A549 (cell line): Measurements from ENCODE around the gene LSG1. TPM values are rescaled to one million over a fixed set of nuclear protein-coding genes. Genes with fewer than 3 reads are reported as not detected.

ENCODE experiments used
- ATAC-seq, 2 experiments: fragments of 200-7000 bp in 1 of 2; fragments of >200 bp in 1 of 2; cut with Nextera tagmentation in 1 of 2; cut with Tn5 transposase in 1 of 2; 3 replicates each; pipeline versions ENCODE4 v1.8.0 to v1.9.1; 2018 to 2020; ENCODE audit warnings: mild to moderate bottlenecking in 1 of 2, moderate library complexity in 1 of 2
- CTCF ChIA-PET: fragments of 300-600 bp; sonication (Branson Sonifier 250); formaldehyde crosslinking; extraction: SDS; loops from one replicate; lab custom pipeline; 2021; ENCODE audit warnings: antibody characterized with exemption, inconsistent platforms; lab: Yijun Ruan, JAX
- POLR2A ChIA-PET: fragments of 350-600 bp; formaldehyde crosslinking; extraction: SDS; loops from one replicate; lab custom pipeline; 2021; ENCODE audit warnings: antibody characterized with exemption, inconsistent platforms; lab: Yijun Ruan, JAX
- DNase-seq, 2 experiments: peaks; one replicate each; pipeline versions ENCODE4 v3.0.0 to v3.0.0-alpha.2; 2011 to 2016; ENCODE audit warnings: low read depth in 1 of 2, low spot score in 1 of 2
- FAIRE-seq: peaks from 2 replicates; lab custom pipeline; 2011; peaks lifted over from hg19 to GRCh38; lab: Jason Lieb, UNC
- H3K27ac ChIP-seq, 2 experiments: fragments of >200 bp; sonication (Bioruptor Twin); formaldehyde crosslinking; 3 replicates each; pipeline ENCODE4 v1.5.1; 2016 to 2017
- H3K4me1 ChIP-seq: fragments of >200 bp; sonication (Bioruptor Twin); formaldehyde crosslinking; 3 replicates; pipeline ENCODE4 v1.6.1; 2016
- H3K4me2 ChIP-seq: fragments of >200 bp; sonication (Bioruptor Twin); formaldehyde crosslinking; 3 replicates; pipeline ENCODE4 v1.6.1; 2016
- H3K4me3 ChIP-seq: fragments of >200 bp; sonication (Bioruptor Twin); formaldehyde crosslinking; 3 replicates; pipeline ENCODE4 v1.5.1; 2016
- H3K9me3 ChIP-seq: fragments of >200 bp; sonication (Bioruptor Twin); formaldehyde crosslinking; 3 replicates; pipeline ENCODE4 v1.6.1; 2016
- CBX8 ChIP-seq: fragments of 200-600 bp; sonication (generic); IDR thresholded peaks from 2 replicates; pipeline ENCODE4 v1.6.1; 2016
- EHF ChIP-seq: fragments of 250-450 bp; sonication (Bioruptor Pico); IDR thresholded peaks from 2 replicates; pipeline ENCODE4 v1.5.0; 2020; ENCODE audit warnings: mild to moderate bottlenecking
- FOSL2 ChIP-seq, 2 experiments: fragments of 450-650 bp in 1 of 2; fragments of >200 bp in 1 of 2; sonication (Bioruptor Twin) in 1 of 2; formaldehyde crosslinking; IDR thresholded peaks; 2 replicates each; pipeline versions ENCODE4 v1.5.0 to v1.6.1; 2016 to 2020; ENCODE audit warnings: mild to moderate bottlenecking in 1 of 2, moderate library complexity in 1 of 2
- HDAC2 ChIP-seq: fragments of 200-600 bp; sonication (generic); IDR thresholded peaks from 2 replicates; pipeline ENCODE4 v1.6.1; 2016
- HEYL ChIP-seq: fragments of 250-450 bp; sonication (Bioruptor Pico); IDR thresholded peaks from 2 replicates; pipeline ENCODE4 v1.8.0; 2021; ENCODE audit warnings: mild to moderate bottlenecking, moderate library complexity
- HOXA7 ChIP-seq: fragments of 250-450 bp; sonication (Bioruptor Pico); IDR thresholded peaks from 2 replicates; pipeline ENCODE4 v1.5.0; 2020; ENCODE audit warnings: mild to moderate bottlenecking, moderate library complexity
- HOXB5 ChIP-seq: fragments of 250-450 bp; sonication (Bioruptor Pico); IDR thresholded peaks from 2 replicates; pipeline ENCODE4 v1.5.0; 2020; ENCODE audit warnings: mild to moderate bottlenecking, moderate library complexity
- JUN ChIP-seq, 2 experiments: fragments of >200 bp; sonication (Bioruptor Twin); formaldehyde crosslinking; IDR thresholded peaks; 2 replicates in 1 of 2; 3 replicates in 1 of 2; pipeline ENCODE4 v1.6.1; 2016 to 2017
- MAFK ChIP-seq: fragments of 450-650 bp; IDR thresholded peaks from 2 replicates; pipeline ENCODE4 v1.6.1; 2014; ENCODE audit not compliant: partially characterized antibody
- MYC ChIP-seq: IDR thresholded peaks from 2 replicates; pipeline ENCODE4 v1.6.1; 2012; ENCODE audit warnings: mild to moderate bottlenecking, inconsistent platforms, low read length, improper control_type of control experiment, borderline replicate concordance
- POLR2AphosphoS2 ChIP-seq: conservative IDR thresholded peaks from 2 replicates; pipeline ENCODE4 v1.6.1; 2012; ENCODE audit warnings: low read length, improper control_type of control experiment, inconsistent platforms
- RAD21 ChIP-seq, 2 experiments: fragments of >200 bp in 1 of 2; sonication (Bioruptor Twin) in 1 of 2; formaldehyde crosslinking in 1 of 2; IDR thresholded peaks in 1 of 2; conservative IDR thresholded peaks in 1 of 2; 2 replicates in 1 of 2; 3 replicates in 1 of 2; pipeline ENCODE4 v1.6.1; 2012 to 2018; ENCODE audit warnings: inconsistent platforms in 1 of 2
- RFX5 ChIP-seq: fragments of 450-650 bp; IDR thresholded peaks from 2 replicates; pipeline ENCODE4 v1.7.1; 2014; ENCODE audit warnings: antibody characterized with exemption, mild to moderate bottlenecking, moderate library complexity
- TFCP2L1 ChIP-seq: fragments of 250-450 bp; sonication (Bioruptor Pico); IDR thresholded peaks from 2 replicates; pipeline ENCODE4 v1.5.0; 2021; ENCODE audit warnings: mild to moderate bottlenecking
- TP53 ChIP-seq: fragments of 250-450 bp; sonication (Bioruptor Pico); IDR thresholded peaks from 2 replicates; pipeline ENCODE4 v1.5.0; 2021; ENCODE audit warnings: mild to moderate bottlenecking, moderate library complexity
- WGBS: methylation state at CpG from one replicate; pipeline ENCODE4 v1.1.6; 2017; ENCODE audit errors: missing lambda C conversion rate; 5-methylcytosine and 5-hydroxymethylcytosine counted together
- polyA plus RNA-seq, 4 experiments: library from polyadenylated mRNA; depleted of rRNA in 3 of 4; stranded (reverse); fragments of >200 nt; fragmentation: RNase III in 1 of 4; extraction: RNeasy Plus Mini Kit Qiagen cat#74134 plus additional on column Dnase treatment in 1 of 4; gene quantifications; 2 replicates in 3 of 4; 3 replicates in 1 of 4; pipeline ENCODE4 v1.2.3, GENCODE V29; 2011 to 2017
- TF ChIP-seq, protein P1 (sequence below): fragments of >200 bp; sonication (Bioruptor Twin); formaldehyde crosslinking; IDR thresholded peaks from 3 replicates; pipeline ENCODE4 v1.6.1; 2016
- TF ChIP-seq, protein P2 (sequence below): fragments of >200 bp; sonication (Bioruptor Twin); formaldehyde crosslinking; IDR thresholded peaks from 3 replicates; pipeline ENCODE4 v1.5.1; 2016
- TF ChIP-seq, protein P3 (sequence below): IDR thresholded peaks from 2 replicates; pipeline ENCODE4 v1.6.1; 2012
- TF ChIP-seq, protein P4 (sequence below): IDR thresholded peaks from 2 replicates; pipeline ENCODE4 v1.6.1; 2012; ENCODE audit warnings: low read depth, borderline replicate concordance

The LSG1 gene
- polyA plus RNA-seq, 2 of the 4 experiments (the other 2 are of a cell fraction), result 37.4 to 70.3 TPM

GRCh38 chr3:194620196-194620595 is 51.8 kb downstream of the LSG1 start:
- Histone ChIP-seq H3K9me3 (no peaks in the 10 kb centered on the region), H3K4me1 (no peaks in the 10 kb centered on the region), H3K4me2 (no peak overlapping the region), H3K4me3 (no peak overlapping the region), H3K27ac (no peak overlapping the region)
- ATAC-seq, result no peak
- CTCF ChIA-PET, result interaction anchor here (0.6 kb wide), 1 partner anchor 9 kb away, joined by 3 read pairs; no protein-coding TSS in a partner anchor
- WGBS, result 90% methylated on average over 7 of the region's 7 CpGs
- POLR2A ChIA-PET, result no interaction called here
- TF ChIP-seq RAD21 (conservative IDR thresholded peaks at IDR 0.05 in 1 of 2, IDR thresholded peaks at IDR 0.05 in 1 of 2), result no peak
- no peak for TF ChIP-seq HOXA7 (CRISPR knock-in tag)
- no peak for TF ChIP-seq CBX8
- no peak for TF ChIP-seq HOXB5
- no peak for TF ChIP-seq FOSL2 (IDR thresholded peaks at IDR 0.05)
- TF ChIP-seq FOSL2 (CRISPR knock-in tag; IDR thresholded peaks at IDR 0.05), result no peak
- TF ChIP-seq, protein P1, sequence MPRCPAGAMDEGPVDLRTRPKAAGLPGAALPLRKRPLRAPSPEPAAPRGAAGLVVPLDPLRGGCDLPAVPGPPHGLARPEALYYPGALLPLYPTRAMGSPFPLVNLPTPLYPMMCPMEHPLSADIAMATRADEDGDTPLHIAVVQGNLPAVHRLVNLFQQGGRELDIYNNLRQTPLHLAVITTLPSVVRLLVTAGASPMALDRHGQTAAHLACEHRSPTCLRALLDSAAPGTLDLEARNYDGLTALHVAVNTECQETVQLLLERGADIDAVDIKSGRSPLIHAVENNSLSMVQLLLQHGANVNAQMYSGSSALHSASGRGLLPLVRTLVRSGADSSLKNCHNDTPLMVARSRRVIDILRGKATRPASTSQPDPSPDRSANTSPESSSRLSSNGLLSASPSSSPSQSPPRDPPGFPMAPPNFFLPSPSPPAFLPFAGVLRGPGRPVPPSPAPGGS, result no peak
- no peak for TF ChIP-seq POLR2AphosphoS2
- TF ChIP-seq, protein P2, sequence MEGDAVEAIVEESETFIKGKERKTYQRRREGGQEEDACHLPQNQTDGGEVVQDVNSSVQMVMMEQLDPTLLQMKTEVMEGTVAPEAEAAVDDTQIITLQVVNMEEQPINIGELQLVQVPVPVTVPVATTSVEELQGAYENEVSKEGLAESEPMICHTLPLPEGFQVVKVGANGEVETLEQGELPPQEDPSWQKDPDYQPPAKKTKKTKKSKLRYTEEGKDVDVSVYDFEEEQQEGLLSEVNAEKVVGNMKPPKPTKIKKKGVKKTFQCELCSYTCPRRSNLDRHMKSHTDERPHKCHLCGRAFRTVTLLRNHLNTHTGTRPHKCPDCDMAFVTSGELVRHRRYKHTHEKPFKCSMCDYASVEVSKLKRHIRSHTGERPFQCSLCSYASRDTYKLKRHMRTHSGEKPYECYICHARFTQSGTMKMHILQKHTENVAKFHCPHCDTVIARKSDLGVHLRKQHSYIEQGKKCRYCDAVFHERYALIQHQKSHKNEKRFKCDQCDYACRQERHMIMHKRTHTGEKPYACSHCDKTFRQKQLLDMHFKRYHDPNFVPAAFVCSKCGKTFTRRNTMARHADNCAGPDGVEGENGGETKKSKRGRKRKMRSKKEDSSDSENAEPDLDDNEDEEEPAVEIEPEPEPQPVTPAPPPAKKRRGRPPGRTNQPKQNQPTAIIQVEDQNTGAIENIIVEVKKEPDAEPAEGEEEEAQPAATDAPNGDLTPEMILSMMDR, result no peak
- TF ChIP-seq JUN (IDR thresholded peaks at IDR 0.05), result no peak
- TF ChIP-seq MYC, result no peak
- TF ChIP-seq HEYL (CRISPR knock-in tag), result no peak
- TF ChIP-seq TFCP2L1 (CRISPR knock-in tag), result no peak
- no peak for TF ChIP-seq HDAC2
- TF ChIP-seq MAFK, result no peak
- FAIRE-seq, result no peak
- DNase-seq, result no peak

- TF ChIP-seq TP53 (CRISPR knock-in tag) (no peak), EHF (CRISPR knock-in tag) (no peak), RFX5 (no peak), POLR2AphosphoS2 (no peak), RAD21 (conservative IDR thresholded peaks at IDR 0.05 in 1 of 2, IDR thresholded peaks at IDR 0.05 in 1 of 2) (no peak)
- TF ChIP-seq, protein P3, sequence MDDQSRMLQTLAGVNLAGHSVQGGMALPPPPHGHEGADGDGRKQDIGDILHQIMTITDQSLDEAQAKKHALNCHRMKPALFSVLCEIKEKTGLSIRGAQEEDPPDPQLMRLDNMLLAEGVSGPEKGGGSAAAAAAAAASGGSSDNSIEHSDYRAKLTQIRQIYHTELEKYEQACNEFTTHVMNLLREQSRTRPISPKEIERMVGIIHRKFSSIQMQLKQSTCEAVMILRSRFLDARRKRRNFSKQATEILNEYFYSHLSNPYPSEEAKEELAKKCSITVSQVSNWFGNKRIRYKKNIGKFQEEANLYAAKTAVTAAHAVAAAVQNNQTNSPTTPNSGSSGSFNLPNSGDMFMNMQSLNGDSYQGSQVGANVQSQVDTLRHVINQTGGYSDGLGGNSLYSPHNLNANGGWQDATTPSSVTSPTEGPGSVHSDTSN, result no peak
- TF ChIP-seq, protein P4, sequence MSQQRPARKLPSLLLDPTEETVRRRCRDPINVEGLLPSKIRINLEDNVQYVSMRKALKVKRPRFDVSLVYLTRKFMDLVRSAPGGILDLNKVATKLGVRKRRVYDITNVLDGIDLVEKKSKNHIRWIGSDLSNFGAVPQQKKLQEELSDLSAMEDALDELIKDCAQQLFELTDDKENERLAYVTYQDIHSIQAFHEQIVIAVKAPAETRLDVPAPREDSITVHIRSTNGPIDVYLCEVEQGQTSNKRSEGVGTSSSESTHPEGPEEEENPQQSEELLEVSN, result no peak
- Histone ChIP-seq H3K4me3 (no peak overlapping the region), H3K4me1 (no peaks in the 10 kb centered on the region), H3K9me3 (no peaks in the 10 kb centered on the region), H3K27ac (no peak overlapping the region), H3K4me2 (no peak overlapping the region)
- ATAC-seq (no peak), DNase-seq (no peak), FAIRE-seq (no peak)
- ChIA-PET POLR2A (no interaction called here), CTCF (interaction anchor here (0.6 to 1.1 kb wide), 2 partner anchors 9 to 14 kb away, joined by 3 to 5 read pairs; partner anchors contain the start of gene TMEM44)
- 95% methylated on average over 8 of the region's 9 CpGs for WGBS
Observed at GRCh38 chr3:194619741-194620140, 52.2 kb downstream of the LSG1 start.
